Gastroesophageal sphincter (tissue), 4 donors: ENCODE results near the gene TFDP2. TPM values are rescaled to one million over a fixed set of nuclear protein-coding genes. Genes with fewer than 3 reads are reported as not detected.
A peak's percentile ranks its signal among the peaks of the same experiment; 100 is the strongest.

Source experiments
- ATAC-seq: fragments of 150-250 bp; one replicate; pipeline ENCODE4 v1.9.1; 2016; ENCODE audit warnings: mild to moderate bottlenecking, moderate library complexity
- H3K27ac ChIP-seq, 4 donors: fragments of 200-600 bp; sonication (generic) in 3 of 4; 1 replicate in 3 of 4; 2 replicates in 1 of 4; pipeline ENCODE4 v1.5.1; 2016 to 2019
- H3K27me3 ChIP-seq: fragments of 200-600 bp; sonication (generic); one replicate; pipeline ENCODE4 v1.5.1; 2019
- H3K36me3 ChIP-seq, 2 donors: fragments of 200-600 bp; sonication (generic); one replicate each; pipeline ENCODE4 v1.5.1; 2019; ENCODE audit warnings: control low read depth in 1 of 2
- H3K4me1 ChIP-seq, 3 donors: fragments of 200-600 bp; sonication (generic); 1 replicate in 2 of 3; 2 replicates in 1 of 3; pipeline ENCODE4 v1.5.1; 2016 to 2019; ENCODE audit warnings: control low read depth in 2 of 3
- H3K4me3 ChIP-seq, 2 donors: fragments of 200-600 bp; sonication (generic); one replicate each; pipeline ENCODE4 v1.5.1; 2019; ENCODE audit warnings: mild to moderate bottlenecking in 1 of 2, moderate library complexity in 1 of 2
- H3K9me3 ChIP-seq, 3 donors: fragments of 200-600 bp; sonication (generic); one replicate each; pipeline ENCODE4 v1.5.1; 2017 to 2019; ENCODE audit warnings: control low read depth in 2 of 3
- EP300 ChIP-seq: sonication (generic); formaldehyde crosslinking; IDR thresholded peaks from one replicate; pipeline ENCODE4 v1.6.1; 2017; ENCODE audit warnings: antibody characterized with exemption, mild to moderate bottlenecking
- POLR2A ChIP-seq, 2 donors: fragments of 450-650 bp; IDR thresholded peaks; one replicate each; pipeline ENCODE4 v1.6.1; 2017; ENCODE audit warnings: antibody characterized with exemption in 2 of 2, mild to moderate bottlenecking in 2 of 2, moderate library complexity in 1 of 2
- POLR2AphosphoS5 ChIP-seq: sonication (generic); formaldehyde crosslinking; IDR thresholded peaks from one replicate; pipeline ENCODE4 v1.6.1; 2017; ENCODE audit warnings: antibody characterized with exemption
- WGBS, 2 donors: methylation state at CpG; one replicate each; pipeline ENCODE4 v1.1.5; 2018; ENCODE audit warnings: low coverage in 1 of 2; 5-methylcytosine and 5-hydroxymethylcytosine counted together
- total RNA-seq, 4 donors: library from RNA; depleted of rRNA; stranded (reverse); fragments of >200 nt; gene quantifications; one replicate each; pipeline ENCODE4 v1.1.0, GENCODE V29; 2016
- TF ChIP-seq, protein P1 (sequence below), 4 experiments: fragments of 200-600 bp in 2 of 4; fragments of 450-650 bp in 2 of 4; sonication (generic) in 1 of 4; IDR thresholded peaks; one replicate each; pipeline ENCODE4 v1.5.1; 2017 to 2019; ENCODE audit warnings: antibody characterized with exemption in 4 of 4, mild to moderate bottlenecking in 2 of 4, moderate library complexity in 2 of 4

The TFDP2 gene
- total RNA-seq, 4 donors from 2014 or later: 56.2 to 267 (median 108) TPM

- no peaks in the 10 kb centered on the region for H3K9me3 ChIP-seq
- H3K27me3 ChIP-seq: no peaks in the 10 kb centered on the region
- TF ChIP-seq, protein P1, sequence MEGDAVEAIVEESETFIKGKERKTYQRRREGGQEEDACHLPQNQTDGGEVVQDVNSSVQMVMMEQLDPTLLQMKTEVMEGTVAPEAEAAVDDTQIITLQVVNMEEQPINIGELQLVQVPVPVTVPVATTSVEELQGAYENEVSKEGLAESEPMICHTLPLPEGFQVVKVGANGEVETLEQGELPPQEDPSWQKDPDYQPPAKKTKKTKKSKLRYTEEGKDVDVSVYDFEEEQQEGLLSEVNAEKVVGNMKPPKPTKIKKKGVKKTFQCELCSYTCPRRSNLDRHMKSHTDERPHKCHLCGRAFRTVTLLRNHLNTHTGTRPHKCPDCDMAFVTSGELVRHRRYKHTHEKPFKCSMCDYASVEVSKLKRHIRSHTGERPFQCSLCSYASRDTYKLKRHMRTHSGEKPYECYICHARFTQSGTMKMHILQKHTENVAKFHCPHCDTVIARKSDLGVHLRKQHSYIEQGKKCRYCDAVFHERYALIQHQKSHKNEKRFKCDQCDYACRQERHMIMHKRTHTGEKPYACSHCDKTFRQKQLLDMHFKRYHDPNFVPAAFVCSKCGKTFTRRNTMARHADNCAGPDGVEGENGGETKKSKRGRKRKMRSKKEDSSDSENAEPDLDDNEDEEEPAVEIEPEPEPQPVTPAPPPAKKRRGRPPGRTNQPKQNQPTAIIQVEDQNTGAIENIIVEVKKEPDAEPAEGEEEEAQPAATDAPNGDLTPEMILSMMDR (IDR thresholded peaks at IDR 0.05): no peak
- TF ChIP-seq EP300 (no peak), POLR2AphosphoS5 (peak; percentile 15), POLR2A (IDR thresholded peaks at IDR 0.05) (no peak)
- 15 to 16% methylated on average over 3 of the region's 3 CpGs for WGBS, 2 donors
- ATAC-seq: peak; percentile 79
- peaks cover 0 to 27% (median 6%) of the 10 kb centered on the region in 3 donors for H3K4me1 ChIP-seq
- peak overlapping the region; percentile 45 to 70 (median 67) for H3K27ac ChIP-seq
- no peak overlapping the region for H3K4me3 ChIP-seq
- H3K36me3 ChIP-seq: peaks cover 0 to 44% of the 10 kb centered on the region in 2 donors
Observed at GRCh38 chr3:141960731-141961130, 188.6 kb downstream of the TFDP2 start.

GRCh38 chr3:141959589-141960554 is 189.5 kb downstream of the TFDP2 start:
- peaks cover 0 to 35% (median 13%) of the 10 kb centered on the region in 3 donors for H3K4me1 ChIP-seq
- peak; percentile 57 for ATAC-seq
- H3K27ac ChIP-seq: peak overlapping the region; percentile 65 to 70 (median 70)
- peaks cover 0 to 44% of the 10 kb centered on the region in 2 donors for H3K36me3 ChIP-seq
- no peak overlapping the region for H3K4me3 ChIP-seq
- TF ChIP-seq, protein P1 (IDR thresholded peaks at IDR 0.05): no peak
- TF ChIP-seq POLR2A (IDR thresholded peaks at IDR 0.05): no peak
- no peak for TF ChIP-seq EP300
- TF ChIP-seq POLR2AphosphoS5: peak; percentile 55
- WGBS, 2 donors: 33 to 34% methylated on average over 7 to 8 of the region's 8 CpGs
- no peaks in the 10 kb centered on the region for H3K9me3 ChIP-seq
- no peaks in the 10 kb centered on the region for H3K27me3 ChIP-seq

DNA sequence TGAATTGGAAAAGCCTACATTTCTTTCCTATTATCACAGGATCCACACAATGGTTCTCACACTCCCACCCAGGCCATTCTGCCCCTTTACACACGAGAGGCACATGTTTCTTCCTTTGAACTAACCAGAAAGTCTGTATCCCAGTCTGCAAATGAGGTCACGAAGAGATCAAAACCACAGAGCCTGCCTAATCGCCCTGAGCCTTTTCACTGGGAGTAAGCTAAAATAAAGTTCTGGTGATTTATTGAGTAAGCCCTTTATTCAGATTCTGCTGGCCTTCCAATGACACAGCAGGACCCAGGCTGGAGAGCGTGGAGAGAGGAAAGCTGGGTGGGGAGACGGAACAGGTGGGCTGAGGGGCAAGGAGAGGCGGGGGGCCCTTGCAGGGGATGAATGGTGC is 194.2 kb downstream of the TFDP2 start:
- no peaks in the 10 kb centered on the region for H3K27me3 ChIP-seq
- WGBS, 2 donors: 12 to 49% methylated on average over 3 to 6 of the region's 6 CpGs
- H3K9me3 ChIP-seq: no peaks in the 10 kb centered on the region
- no peak overlapping the region for H3K4me3 ChIP-seq
- TF ChIP-seq POLR2AphosphoS5: no peak
- TF ChIP-seq POLR2A (IDR thresholded peaks at IDR 0.05): no peak
- TF ChIP-seq EP300: no peak
- TF ChIP-seq, protein P1 (IDR thresholded peaks at IDR 0.05): no peak
- H3K4me1 ChIP-seq: peaks cover 0 to 31% (median 10%) of the 10 kb centered on the region in 3 donors
- no peak for ATAC-seq
- peak overlapping the region in 3 of 4 donors; percentile 14 to 52 (median 33) for H3K27ac ChIP-seq
- H3K36me3 ChIP-seq: peaks cover 0 to 55% of the 10 kb centered on the region in 2 donors

- Histone ChIP-seq H3K9me3 (no peaks in the 10 kb centered on the region), H3K27ac (no peak overlapping the region), H3K4me1 (peaks cover 0 to 19% (median 7%) of the 10 kb centered on the region in 3 donors), H3K36me3 (peaks cover 0 to 46% of the 10 kb centered on the region in 2 donors), H3K4me3 (no peak overlapping the region), H3K27me3 (no peaks in the 10 kb centered on the region)
- WGBS, 2 donors: 90 to 100% methylated on average over 2 of the region's 2 CpGs
- no peak for TF ChIP-seq POLR2A (IDR thresholded peaks at IDR 0.05)
- TF ChIP-seq, protein P1 (IDR thresholded peaks at IDR 0.05): no peak
- TF ChIP-seq EP300: no peak
- TF ChIP-seq POLR2AphosphoS5: no peak
- no peak for ATAC-seq
Observed at GRCh38 chr3:141952611-141953010, 196.7 kb downstream of the TFDP2 start.
